ENCODE data around the gene KDM4F.

DNA sequence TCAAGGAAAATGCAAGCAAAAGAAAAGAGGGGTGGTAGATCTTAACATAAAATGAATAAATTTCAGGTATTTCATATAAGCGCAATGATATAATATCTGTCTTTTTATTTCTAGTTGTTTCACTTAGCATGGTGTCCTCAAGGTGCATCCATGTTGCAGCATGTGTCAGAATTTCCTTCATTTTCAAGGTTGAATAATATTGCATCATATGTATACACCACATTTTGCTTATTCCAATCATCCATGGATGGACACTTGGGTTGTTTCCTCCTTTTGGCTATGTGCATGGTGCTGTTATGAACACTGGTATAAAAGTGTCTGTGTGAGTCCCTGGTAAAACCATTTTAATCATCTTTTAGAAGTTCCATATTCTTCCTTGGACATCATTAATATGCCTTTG is 7.0 kb upstream of the KDM4F start:
- TF ChIP-seq POLR2A (IDR thresholded peaks at IDR 0.05), result no peak
- TF ChIP-seq, protein P1, sequence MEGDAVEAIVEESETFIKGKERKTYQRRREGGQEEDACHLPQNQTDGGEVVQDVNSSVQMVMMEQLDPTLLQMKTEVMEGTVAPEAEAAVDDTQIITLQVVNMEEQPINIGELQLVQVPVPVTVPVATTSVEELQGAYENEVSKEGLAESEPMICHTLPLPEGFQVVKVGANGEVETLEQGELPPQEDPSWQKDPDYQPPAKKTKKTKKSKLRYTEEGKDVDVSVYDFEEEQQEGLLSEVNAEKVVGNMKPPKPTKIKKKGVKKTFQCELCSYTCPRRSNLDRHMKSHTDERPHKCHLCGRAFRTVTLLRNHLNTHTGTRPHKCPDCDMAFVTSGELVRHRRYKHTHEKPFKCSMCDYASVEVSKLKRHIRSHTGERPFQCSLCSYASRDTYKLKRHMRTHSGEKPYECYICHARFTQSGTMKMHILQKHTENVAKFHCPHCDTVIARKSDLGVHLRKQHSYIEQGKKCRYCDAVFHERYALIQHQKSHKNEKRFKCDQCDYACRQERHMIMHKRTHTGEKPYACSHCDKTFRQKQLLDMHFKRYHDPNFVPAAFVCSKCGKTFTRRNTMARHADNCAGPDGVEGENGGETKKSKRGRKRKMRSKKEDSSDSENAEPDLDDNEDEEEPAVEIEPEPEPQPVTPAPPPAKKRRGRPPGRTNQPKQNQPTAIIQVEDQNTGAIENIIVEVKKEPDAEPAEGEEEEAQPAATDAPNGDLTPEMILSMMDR (IDR thresholded peaks at IDR 0.05), result no peak
